ENCODE data around the gene HNRNPU.

HNRNPU gene

DNA sequence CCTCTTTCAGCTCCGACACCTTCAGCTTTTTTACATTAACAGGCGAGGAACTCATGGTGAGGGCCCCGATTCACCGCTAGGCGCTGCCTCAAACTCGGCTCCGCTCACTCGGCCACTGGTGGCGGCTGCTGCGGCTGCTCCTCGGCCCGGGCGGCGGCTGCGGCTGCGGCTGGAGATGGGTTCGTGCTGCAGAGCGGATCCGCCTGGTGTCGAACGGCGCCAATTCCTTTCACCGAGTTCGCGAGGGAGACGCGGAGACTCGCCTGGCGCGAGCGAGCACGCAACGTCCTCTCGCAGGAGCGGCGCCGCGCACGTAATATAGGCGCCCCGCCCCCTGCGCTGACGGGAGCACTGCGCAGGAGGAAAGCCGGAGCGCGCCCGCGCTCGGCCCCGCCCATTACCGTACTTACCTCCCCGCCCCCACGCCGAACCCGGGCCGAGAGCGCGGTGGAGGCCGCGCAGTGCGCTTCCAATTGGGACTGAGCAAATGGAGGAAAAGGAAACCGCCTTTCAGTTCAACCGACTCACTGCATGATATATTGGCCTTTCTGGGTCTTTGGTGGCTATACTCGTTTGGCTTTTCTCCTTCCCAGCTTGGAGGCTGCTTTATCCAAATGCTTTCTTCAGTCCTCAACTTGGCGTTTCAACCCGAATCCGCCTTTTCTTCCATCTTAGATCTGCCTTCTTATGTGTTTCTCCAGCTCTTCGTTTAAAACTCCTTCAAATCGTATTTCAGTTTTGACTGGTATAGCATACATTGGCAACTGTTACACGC is at the start of gene HNRNPU:
HNRNPU (minus strand) TSS at position 291 of the 775 bp plus-strand sequence; CDS start at position 55, 236 bp downstream.
- peak; percentile 36 for TF ChIP-seq CTCF (IDR thresholded peaks at IDR 0.05; ENCODE audit: insufficient read depth, low read length, poor library complexity, severe bottlenecking)
- Histone ChIP-seq H3K36me3 (ENCODE audit: control insufficient read depth, insufficient read depth, low read length) (peaks cover 9% of the 10 kb centered on the region), H3K4me3 (replicated peaks; ENCODE audit: low read depth, low read length) (peak within 1 kb of the TSS; percentile 99), H3K27me3 (replicated peaks; ENCODE audit: control insufficient read depth, insufficient read depth, low read length) (no peaks in the 10 kb centered on the region)
- DNase-seq (ENCODE audit: extremely low read depth, insufficient read length) = peak; percentile 98

DNA sequence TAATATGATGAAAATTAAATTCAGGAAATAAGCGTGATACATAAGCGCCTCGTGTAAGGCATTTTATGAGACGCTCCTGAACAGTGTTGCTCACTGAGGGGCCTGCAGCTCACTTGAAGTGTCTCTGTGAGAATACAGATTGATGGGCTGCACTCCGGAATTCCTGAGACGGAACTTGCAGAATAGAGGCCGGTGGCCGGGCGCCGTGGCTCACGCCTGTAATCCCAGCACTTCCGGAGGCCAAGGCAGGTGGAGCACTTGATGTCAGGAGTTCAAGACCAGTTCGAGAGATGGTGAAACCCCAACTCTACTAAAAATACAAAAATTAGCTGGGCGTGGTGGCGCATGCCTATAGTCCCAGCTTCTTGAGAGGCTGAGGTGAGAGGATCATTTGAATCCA is 49.5 kb upstream of the HNRNPU start:
- H3K27me3 ChIP-seq (replicated peaks; ENCODE audit: control insufficient read depth, insufficient read depth, low read length) = no peaks in the 10 kb centered on the region
- H3K36me3 ChIP-seq (ENCODE audit: control insufficient read depth, insufficient read depth, low read length) = no peaks in the 10 kb centered on the region
- TF ChIP-seq CTCF (IDR thresholded peaks at IDR 0.05; ENCODE audit: insufficient read depth, low read length, poor library complexity, severe bottlenecking) = no peak

GRCh38 chr1:244904119-244904518 is 39.8 kb upstream of the HNRNPU start:
- no peak for DNase-seq (ENCODE audit: extremely low read depth, insufficient read length)
- Histone ChIP-seq H3K4me3 (replicated peaks; ENCODE audit: low read depth, low read length) (no peak overlapping the region), H3K27me3 (replicated peaks; ENCODE audit: control insufficient read depth, insufficient read depth, low read length) (no peaks in the 10 kb centered on the region), H3K36me3 (ENCODE audit: control insufficient read depth, insufficient read depth, low read length) (no peaks in the 10 kb centered on the region)
- no peak for TF ChIP-seq CTCF (IDR thresholded peaks at IDR 0.05; ENCODE audit: insufficient read depth, low read length, poor library complexity, severe bottlenecking)

More for the DNA sequence above, 49.5 kb upstream of the HNRNPU start:
- DNase-seq (ENCODE audit: extremely low read depth, insufficient read length) = no peak
- H3K4me3 ChIP-seq (replicated peaks; ENCODE audit: low read depth, low read length) = no peak overlapping the region

GRCh38 chr1:244901400-244902015 is 37.2 kb upstream of the HNRNPU start:
- H3K36me3 ChIP-seq (ENCODE audit: control insufficient read depth, insufficient read depth, low read length) = no peaks in the 10 kb centered on the region
- no peak overlapping the region for H3K4me3 ChIP-seq (replicated peaks; ENCODE audit: low read depth, low read length)
- no peak for TF ChIP-seq CTCF (IDR thresholded peaks at IDR 0.05; ENCODE audit: insufficient read depth, low read length, poor library complexity, severe bottlenecking)
- DNase-seq (ENCODE audit: extremely low read depth, insufficient read length) = no peak
- no peaks in the 10 kb centered on the region for H3K27me3 ChIP-seq (replicated peaks; ENCODE audit: control insufficient read depth, insufficient read depth, low read length)

DNA sequence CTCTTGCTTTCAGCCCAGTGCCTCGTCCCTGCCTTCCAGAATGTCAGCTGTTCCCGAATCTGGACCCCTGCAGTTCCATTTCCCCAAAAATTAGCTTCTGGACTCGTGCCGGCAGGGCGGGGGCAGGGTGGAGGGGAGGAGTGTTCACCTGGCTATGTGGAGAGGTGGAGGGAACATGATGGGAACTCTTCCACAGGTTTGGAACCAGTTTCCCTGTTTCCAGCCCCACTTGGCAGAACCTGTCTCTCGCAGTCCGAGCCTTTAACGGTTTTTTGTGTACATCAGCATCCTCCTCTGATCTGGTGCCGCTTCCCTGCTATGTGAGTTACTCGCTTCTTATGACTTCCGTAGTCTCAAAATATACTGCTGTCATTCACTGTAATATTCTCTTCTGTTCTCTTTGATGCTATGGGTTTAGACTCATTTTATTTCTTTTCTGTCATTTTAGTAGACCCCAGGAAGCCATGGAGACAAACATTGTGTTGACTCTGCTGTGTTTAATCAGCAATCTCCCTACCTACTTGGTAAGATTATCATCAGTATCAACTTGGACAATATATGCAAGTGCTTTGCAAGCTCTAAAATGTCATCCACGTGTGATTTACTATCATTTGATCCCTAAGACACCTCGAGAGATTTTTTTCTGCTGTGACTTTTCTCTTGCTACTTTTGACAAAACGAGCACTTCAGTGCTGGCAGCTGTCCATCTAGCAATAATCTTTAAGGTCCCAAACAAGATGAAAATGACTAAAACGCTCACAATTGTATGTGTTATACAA is 33.3 kb upstream of the HNRNPU start:
- no peak overlapping the region for H3K4me3 ChIP-seq (replicated peaks; ENCODE audit: low read depth, low read length)
- no peak for TF ChIP-seq CTCF (IDR thresholded peaks at IDR 0.05; ENCODE audit: insufficient read depth, low read length, poor library complexity, severe bottlenecking)
- no peaks in the 10 kb centered on the region for H3K36me3 ChIP-seq (ENCODE audit: control insufficient read depth, insufficient read depth, low read length)
- no peaks in the 10 kb centered on the region for H3K27me3 ChIP-seq (replicated peaks; ENCODE audit: control insufficient read depth, insufficient read depth, low read length)
- no peak for DNase-seq (ENCODE audit: extremely low read depth, insufficient read length)

All from GM06990 (cell line).